HepG2 (cell line): ENCODE measurements around the gene COMMD1. TPM values are rescaled to one million over a fixed set of nuclear protein-coding genes. Genes with fewer than 3 reads are reported as not detected.

ENCODE experiments used
- ATAC-seq: fragments of 200-7000 bp; cut with Tn5 transposase; 3 replicates; pipeline ENCODE4 v1.9.1; 2020; ENCODE audit warnings: mild to moderate bottlenecking, moderate library complexity
- BruUV-seq: library from RNA; stranded (reverse); fragments of 400-500 nt; replicated peaks from 2 replicates; lab custom pipeline; 2021; lab: Mats Ljungman, UMichigan
- CTCF ChIA-PET: fragments of 300-600 bp; formaldehyde crosslinking; extraction: SDS; loops from one replicate; lab custom pipeline; 2021; ENCODE audit warnings: low total read pairs, inconsistent platforms, low intra/inter-chr PET ratio; lab: Yijun Ruan, JAX
- POLR2A ChIA-PET: fragments of 350-600 bp; sonication (Branson Sonifier 250); formaldehyde crosslinking; loops from one replicate; lab custom pipeline; 2020; ENCODE audit warnings: antibody characterized with exemption, inconsistent platforms; lab: Yijun Ruan, JAX
- DNase-seq: peaks from one replicate; pipeline ENCODE4 v3.0.0-alpha.2; 2015; ENCODE audit warnings: low spot score
- FAIRE-seq: peaks from 3 replicates; lab custom pipeline; 2011; peaks lifted over from hg19 to GRCh38; lab: Jason Lieb, UNC
- H2AFZ ChIP-seq: one replicate; pipeline ENCODE4 v1.6.1; 2011; ENCODE audit warnings: low read length, inconsistent platforms
- H3K27ac ChIP-seq: fragments of 300-600 bp; 3 replicates; pipeline ENCODE4 v1.8.0; 2011; ENCODE audit warnings: mixed run types, mild to moderate bottlenecking, mixed read lengths, low read length, inconsistent platforms; ENCODE audit not compliant: insufficient read depth; ENCODE audit errors: extremely low read length
- H3K27me3 ChIP-seq, 2 experiments: fragments of 200-600 bp in 1 of 2; 2 replicates in 1 of 2; 3 replicates in 1 of 2; pipeline versions ENCODE4 v1.6.0 to v1.8.0; 2011; ENCODE audit warnings: low read length in 2 of 2, mild to moderate bottlenecking in 2 of 2, moderate library complexity in 2 of 2, inconsistent platforms in 1 of 2; ENCODE audit not compliant: insufficient read depth in 2 of 2, control insufficient read depth in 1 of 2
- H3K36me3 ChIP-seq, 2 experiments: fragments of 200-600 bp in 1 of 2; replicated peaks in 1 of 2; 2 replicates in 1 of 2; 3 replicates in 1 of 2; pipeline versions ENCODE4 v1.5.1 to v1.8.0; 2011; ENCODE audit warnings: low read length in 2 of 2, inconsistent platforms in 1 of 2; ENCODE audit not compliant: insufficient read depth in 2 of 2, control insufficient read depth in 1 of 2
- H3K4me1 ChIP-seq: 2 replicates; pipeline ENCODE4 v1.5.1; 2012; ENCODE audit warnings: low read length, inconsistent platforms; ENCODE audit not compliant: insufficient read depth
- H3K4me2 ChIP-seq: 2 replicates; pipeline ENCODE4 v1.6.0; 2011; ENCODE audit warnings: low read depth, low read length, inconsistent platforms
- H3K4me3 ChIP-seq, 3 experiments: fragments of 200-600 bp in 1 of 3; sonication (generic), shearing (Covaris generic) in 1 of 3; replicated peaks in 1 of 3; 2 replicates each; pipeline ENCODE4 v1.5.1; 2011 to 2016; ENCODE audit warnings: low read length in 3 of 3, inconsistent platforms in 2 of 3, low read depth in 2 of 3, mild to moderate bottlenecking in 2 of 3, control low read depth in 1 of 3, mixed read lengths in 1 of 3; ENCODE audit not compliant: insufficient read depth in 1 of 3
- H3K79me2 ChIP-seq: one replicate; pipeline ENCODE4 v1.6.1; 2011; ENCODE audit warnings: low read length, inconsistent platforms; ENCODE audit not compliant: insufficient read depth
- H3K9ac ChIP-seq: 2 replicates; pipeline ENCODE4 v1.6.0; 2011; ENCODE audit warnings: mild to moderate bottlenecking, low read depth, low read length, inconsistent platforms; ENCODE audit not compliant: insufficient read depth
- H3K9me3 ChIP-seq: 2 replicates; pipeline ENCODE4 v1.5.1; 2012; ENCODE audit warnings: mild to moderate bottlenecking, low read length
- H4K20me1 ChIP-seq: 2 replicates; pipeline ENCODE4 v1.6.0; 2011; ENCODE audit warnings: inconsistent platforms, mild to moderate bottlenecking, low read length, moderate library complexity; ENCODE audit not compliant: insufficient read depth
- CCAR2 ChIP-seq: fragments of 200-400 bp; formaldehyde crosslinking; optimal IDR thresholded peaks from 2 replicates; pipeline ENCODE3; 2018; ENCODE audit warnings: low read depth, mild to moderate bottlenecking, low read length, moderate library complexity
- CHCHD3 ChIP-seq: sonication (generic); formaldehyde crosslinking; IDR thresholded peaks from 2 replicates; pipeline ENCODE4 v1.8.0; 2022; ENCODE audit warnings: mild to moderate bottlenecking, missing genetic modification reagents, moderate library complexity
- KDM6A ChIP-seq: IDR thresholded peaks from 2 replicates; pipeline ENCODE4 v1.6.1; 2016; ENCODE audit warnings: low read depth
- LRRFIP1 ChIP-seq: sonication (generic); formaldehyde crosslinking; conservative IDR thresholded peaks from 2 replicates; pipeline ENCODE4 v1.4.0; 2020; ENCODE audit warnings: missing genetic modification reagents
- MAFG ChIP-seq: sonication (generic); formaldehyde crosslinking; IDR thresholded peaks from 2 replicates; pipeline ENCODE4 v1.5.1; 2020; ENCODE audit warnings: mild to moderate bottlenecking, missing genetic modification reagents
- NFATC3 ChIP-seq: sonication (generic); formaldehyde crosslinking; IDR thresholded peaks from 2 replicates; pipeline ENCODE4 v1.5.1; 2020; ENCODE audit warnings: mild to moderate bottlenecking, missing genetic modification reagents
- NFE2 ChIP-seq: sonication (generic); formaldehyde crosslinking; IDR thresholded peaks from 2 replicates; pipeline ENCODE4 v1.4.0; 2020; ENCODE audit warnings: missing genetic modification reagents
- NONO ChIP-seq, 2 experiments: fragments of 450-650 bp in 1 of 2; sonication (generic) in 1 of 2; formaldehyde crosslinking in 1 of 2; IDR thresholded peaks in 1 of 2; conservative IDR thresholded peaks in 1 of 2; 2 replicates each; pipeline versions ENCODE4 v1.6.1 to v1.8.0; 2017 to 2022; ENCODE audit warnings: mild to moderate bottlenecking in 1 of 2, missing genetic modification reagents in 1 of 2, moderate library complexity in 1 of 2
- TCF7 ChIP-seq: sonication (generic); IDR thresholded peaks from 2 replicates; pipeline ENCODE4 v1.6.1; 2016; ENCODE audit warnings: antibody characterized with exemption, low read depth
- ZNF713 ChIP-seq: sonication (generic); formaldehyde crosslinking; IDR thresholded peaks from 2 replicates; pipeline ENCODE4 v1.4.0; 2020; ENCODE audit warnings: mild to moderate bottlenecking, missing genetic modification reagents
- ZNF768 ChIP-seq: sonication (generic); formaldehyde crosslinking; IDR thresholded peaks from 2 replicates; pipeline ENCODE4 v1.4.0; 2020; ENCODE audit warnings: missing genetic modification reagents
- ZNF839 ChIP-seq: sonication (generic); formaldehyde crosslinking; IDR thresholded peaks from 2 replicates; pipeline ENCODE4 v1.4.0; 2020; ENCODE audit warnings: missing genetic modification reagents, mild to moderate bottlenecking, borderline replicate concordance
- WGBS: methylation state at CpG from one replicate; pipeline ENCODE4 v1.1.6; 2017; ENCODE audit warnings: low lambda C conversion rate; 5-methylcytosine and 5-hydroxymethylcytosine counted together
- in situ Hi-C: cut with HindIII; loops from 2 replicates; pipeline ENCODE4 v1.10.0; 2017; ENCODE audit warnings: low pct_unique_long_range_greater_than_20kb; ENCODE audit not compliant: extremely low pct_ligation_motif_present
- intact Hi-C: fragments of 100-400 bp; cut with micrococcal nuclease; formaldehyde crosslinking; loops from one replicate; pipeline ENCODE4 v1.10.0; 2022; ENCODE audit not compliant: unreplicated experiment
- polyA plus RNA-seq, 8 experiments: library from polyadenylated mRNA; depleted of rRNA in 3 of 8; stranded (reverse) in 7 of 8; unstranded in 1 of 8; fragments of >200 nt; fragmentation: Illumina TruSeq in 4 of 8; extraction: Trizol in 4 of 8; gene quantifications; 2 replicates each; pipeline versions ENCODE4 v1.2.1 to v1.2.3, GENCODE V29; 2011 to 2016; ENCODE audit warnings: low read depth in 4 of 8, missing spikeins in 1 of 8, mixed read lengths in 1 of 8; ENCODE audit not compliant: insufficient read depth in 1 of 8
- total RNA-seq, 5 experiments: library from RNA; depleted of rRNA; stranded (reverse); fragments of >200 nt; fragmentation: Illumina TruSeq; extraction: Trizol; gene quantifications; 2 replicates each; pipeline ENCODE4 v1.2.3, GENCODE V29; 2016; ENCODE audit warnings: low read depth in 1 of 5
- TF ChIP-seq, protein P1 (sequence below): sonication (generic); formaldehyde crosslinking; IDR thresholded peaks from 2 replicates; pipeline ENCODE4 v1.8.0; 2022; ENCODE audit warnings: mild to moderate bottlenecking, missing genetic modification reagents, moderate library complexity

The COMMD1 gene
- total and polyA plus RNA-seq, 2 of the 13 experiments (the other 11 are each of a cell fraction or from before 2014, with no cell fraction given): 25.7 to 105 TPM

DNA sequence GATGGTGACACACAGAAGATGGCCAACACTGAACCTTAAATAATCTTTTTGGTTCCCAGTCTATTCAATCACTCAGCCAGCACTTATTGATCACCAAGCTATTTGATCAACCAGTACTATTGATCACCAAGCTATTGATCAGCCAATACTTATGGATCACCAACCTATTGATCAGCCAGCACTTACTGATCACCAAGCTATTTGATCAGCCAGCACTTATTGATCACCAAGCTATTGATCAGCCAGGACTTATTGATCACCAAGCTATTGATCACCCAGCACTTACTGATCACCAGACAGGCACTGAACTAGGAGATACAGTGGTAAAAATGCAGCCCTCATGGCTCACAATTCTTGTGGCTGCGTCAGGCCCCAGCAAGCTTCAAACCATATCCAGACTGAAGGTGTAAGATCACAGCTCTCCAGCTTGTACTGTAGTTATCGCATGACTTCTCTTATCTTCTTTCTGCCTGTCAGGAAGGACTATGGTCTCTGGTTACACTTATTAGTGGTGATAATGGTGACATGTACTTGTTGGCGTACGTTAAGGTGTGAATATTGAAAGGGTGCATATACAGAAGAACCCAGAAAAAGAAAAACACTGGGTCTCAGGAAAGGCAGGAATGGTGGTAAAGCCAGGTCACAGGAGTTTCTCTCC, 272.0 kb downstream of the COMMD1 start:
- Histone ChIP-seq H3K4me1 (no peaks in the 10 kb centered on the region), H3K79me2 (no peaks in the 10 kb centered on the region), H3K36me3 (no peaks in the 10 kb centered on the region), H4K20me1 (no peaks in the 10 kb centered on the region), H3K9ac (no peak overlapping the region), H3K27me3 (no peaks in the 10 kb centered on the region; a peak in 1 of 5 replicates), H3K9me3 (no peaks in the 10 kb centered on the region), H2AFZ (no peak overlapping the region), H3K27ac (no peak overlapping the region), H3K4me2 (no peak overlapping the region), H3K4me3 (no peak overlapping the region)
- DNase-seq: no peak
- no peak for TF ChIP-seq TCF7
- TF ChIP-seq NFATC3 (CRISPR knock-in tag): no peak
- no peak for TF ChIP-seq MAFG
- TF ChIP-seq, protein P1, sequence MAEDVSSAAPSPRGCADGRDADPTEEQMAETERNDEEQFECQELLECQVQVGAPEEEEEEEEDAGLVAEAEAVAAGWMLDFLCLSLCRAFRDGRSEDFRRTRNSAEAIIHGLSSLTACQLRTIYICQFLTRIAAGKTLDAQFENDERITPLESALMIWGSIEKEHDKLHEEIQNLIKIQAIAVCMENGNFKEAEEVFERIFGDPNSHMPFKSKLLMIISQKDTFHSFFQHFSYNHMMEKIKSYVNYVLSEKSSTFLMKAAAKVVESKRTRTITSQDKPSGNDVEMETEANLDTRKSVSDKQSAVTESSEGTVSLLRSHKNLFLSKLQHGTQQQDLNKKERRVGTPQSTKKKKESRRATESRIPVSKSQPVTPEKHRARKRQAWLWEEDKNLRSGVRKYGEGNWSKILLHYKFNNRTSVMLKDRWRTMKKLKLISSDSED (CRISPR knock-in tag): no peak
- TF ChIP-seq CHCHD3: no peak
- no peak for TF ChIP-seq NONO (IDR thresholded peaks at IDR 0.05)
- TF ChIP-seq NONO (CRISPR knock-in tag; conservative IDR thresholded peaks at IDR 0.05): no peak
- no peak for TF ChIP-seq ZNF768 (CRISPR knock-in tag)
- TF ChIP-seq LRRFIP1 (CRISPR knock-in tag): no peak
- TF ChIP-seq CCAR2: no peak
- no peak for TF ChIP-seq NFE2 (CRISPR knock-in tag)
- no peak for TF ChIP-seq KDM6A (CRISPR knock-in tag)
- TF ChIP-seq ZNF839: no peak
- no peak for TF ChIP-seq ZNF713 (CRISPR knock-in tag)
- POLR2A ChIA-PET: interaction anchor here (1.2 kb wide), 1 partner anchor 18 kb away, joined by 5 read pairs; the partner anchor contains the start of gene B3GNT2
- WGBS: 91% methylated on average over 4 of the region's 4 CpGs
- CTCF ChIA-PET: no interaction called here
- ATAC-seq: no peak
- BruUV-seq: no TSS peak
- FAIRE-seq: no peak
- intact Hi-C loops: no loop called here
- in situ Hi-C loops: no loop called here
